B cell (primary cell): ENCODE measurements around the gene KCNJ5. TPM values are rescaled to one million over a fixed set of nuclear protein-coding genes. Genes with fewer than 3 reads are reported as not detected.

Experiments used
- ATAC-seq: fragments of 200-7000 bp; cut with Tn5 transposase; one replicate; pipeline ENCODE4 v1.10.0; 2021; ENCODE audit warnings: low read depth, mild to moderate bottlenecking, moderate number of reproducible peaks, moderate library complexity
- CTCF ChIA-PET: fragments of 350-600 bp; sonication (Branson Sonifier 250); formaldehyde crosslinking; loops from one replicate; lab custom pipeline; 2021; ENCODE audit warnings: antibody characterized with exemption, inconsistent platforms; lab: Charles Lee
- POLR2A ChIA-PET: fragments of 350-600 bp; sonication (Branson Sonifier 250); formaldehyde crosslinking; loops from one replicate; lab custom pipeline; 2021; ENCODE audit warnings: antibody characterized with exemption; lab: Charles Lee
- DNase-seq: peaks from one replicate; pipeline ENCODE4 v3.0.0; 2013
- H2AFZ ChIP-seq: 2 replicates; pipeline ENCODE4 v1.6.1; 2012; ENCODE audit warnings: mild to moderate bottlenecking, low read depth, low read length; ENCODE audit not compliant: insufficient read depth, poor library complexity, severe bottlenecking
- H3K27ac ChIP-seq, 2 donors: 1 replicate in 1 of 2; 2 replicates in 1 of 2; pipeline ENCODE4 v1.5.1; 2012 to 2013; ENCODE audit warnings: low read length in 2 of 2, mild to moderate bottlenecking in 2 of 2, moderate library complexity in 1 of 2
- H3K27me3 ChIP-seq, 4 experiments: fragments of 200-600 bp in 1 of 4; sonication (generic) in 1 of 4; replicated peaks in 1 of 4; 1 replicate in 2 of 4; 2 replicates in 2 of 4; pipeline versions ENCODE4 v1.6.1 to v1.7.0; 2013 to 2016; ENCODE audit warnings: low read length in 3 of 4, mild to moderate bottlenecking in 2 of 4, mixed read lengths in 1 of 4, moderate library complexity in 1 of 4; ENCODE audit not compliant: insufficient read depth in 4 of 4, control insufficient read depth in 3 of 4; ENCODE audit errors: control extremely low read depth in 1 of 4
- H3K36me3 ChIP-seq, 2 experiments: replicated peaks in 1 of 2; 1 replicate in 1 of 2; 2 replicates in 1 of 2; pipeline versions ENCODE4 v1.6.1 to v1.7.1; 2013; ENCODE audit warnings: low read length in 1 of 2; ENCODE audit not compliant: insufficient read depth in 2 of 2, control insufficient read depth in 1 of 2; ENCODE audit errors: control extremely low read depth in 1 of 2, extremely low read depth in 1 of 2
- H3K4me1 ChIP-seq, 2 donors: fragments of 200-600 bp in 1 of 2; sonication (generic) in 1 of 2; 1 replicate in 1 of 2; 2 replicates in 1 of 2; pipeline versions ENCODE4 v1.5.1 to v1.6.1; 2013 to 2017; ENCODE audit warnings: low read length in 2 of 2; ENCODE audit not compliant: control insufficient read depth in 2 of 2, insufficient read depth in 2 of 2
- H3K4me2 ChIP-seq: replicated peaks from 2 replicates; pipeline ENCODE3; 2012; ENCODE audit warnings: mild to moderate bottlenecking, low read depth, low read length; ENCODE audit not compliant: poor library complexity, severe bottlenecking
- H3K4me3 ChIP-seq, 5 experiments: fragments of 200-600 bp in 1 of 5; sonication (generic) in 1 of 5; 1 replicate in 3 of 5; 2 replicates in 2 of 5; pipeline versions ENCODE4 v1.5.1 to v1.7.0; 2011 to 2016; ENCODE audit warnings: low read length in 4 of 5, mild to moderate bottlenecking in 4 of 5, low read depth in 2 of 5, control low read depth in 1 of 5, moderate library complexity in 1 of 5; ENCODE audit not compliant: insufficient read depth in 1 of 5; ENCODE audit errors: control extremely low read depth in 1 of 5, extremely low read depth in 1 of 5
- H3K79me2 ChIP-seq: fragments of 200-600 bp; sonication (generic); one replicate; pipeline ENCODE4 v1.6.0; 2016; ENCODE audit warnings: low read length; ENCODE audit not compliant: control insufficient read depth, insufficient read depth
- H3K9ac ChIP-seq: fragments of 200-600 bp; sonication (generic); 2 replicates; pipeline ENCODE4 v1.6.1; 2017; ENCODE audit warnings: mild to moderate bottlenecking, low read length, moderate library complexity
- H3K9me3 ChIP-seq, 3 donors: one replicate each; pipeline versions ENCODE4 v1.6.1 to v1.7.1; 2013; ENCODE audit warnings: low read length in 2 of 3; ENCODE audit not compliant: control insufficient read depth in 2 of 3, insufficient read depth in 1 of 3; ENCODE audit errors: control extremely low read depth in 1 of 3
- H4K20me1 ChIP-seq: 2 replicates; pipeline ENCODE4 v1.6.0; 2012; ENCODE audit warnings: mild to moderate bottlenecking, low read length; ENCODE audit not compliant: insufficient read depth, control insufficient read depth, poor library complexity, severe bottlenecking
- H3K27ac Mint-ChIP-seq: one replicate; pipeline ENCODE4 v1.8.0; 2021; ENCODE audit warnings: mixed read lengths
- H3K27me3 Mint-ChIP-seq: one replicate; pipeline ENCODE4 v1.8.0; 2021; ENCODE audit warnings: mixed read lengths
- H3K4me1 Mint-ChIP-seq: one replicate; pipeline ENCODE4 v1.8.0; 2021; ENCODE audit warnings: mixed read lengths
- H3K4me3 Mint-ChIP-seq: one replicate; pipeline ENCODE4 v1.8.0; 2021; ENCODE audit warnings: mixed read lengths
- H3K9me3 Mint-ChIP-seq: one replicate; pipeline ENCODE4 v1.8.0; 2022; ENCODE audit warnings: mixed read lengths; ENCODE audit not compliant: insufficient read depth
- CTCF ChIP-seq: fragments of 200-600 bp; IDR thresholded peaks from one replicate; pipeline ENCODE4 v1.8.0; 2022; ENCODE audit warnings: antibody characterized with exemption, mild to moderate bottlenecking
- EZH2 ChIP-seq: IDR thresholded peaks from 2 replicates; pipeline ENCODE4 v1.6.1; 2012; ENCODE audit warnings: borderline replicate concordance, low read depth, mild to moderate bottlenecking, moderate library complexity, low read length; ENCODE audit not compliant: insufficient read depth, poor library complexity, severe bottlenecking
- WGBS: methylation state at CpG from one replicate; pipeline ENCODE4 v1.1.5; 2013; ENCODE audit warnings: missing lambda C conversion rate; ENCODE audit not compliant: insufficient coverage; 5-methylcytosine and 5-hydroxymethylcytosine counted together
- intact Hi-C: fragments of 100-400 bp; cut with micrococcal nuclease; formaldehyde crosslinking; loops from one replicate; pipeline ENCODE4 v1.10.0; 2022
- polyA plus RNA-seq: library from polyadenylated mRNA; depleted of rRNA; stranded (reverse); fragments of >200 nt; gene quantifications from 2 replicates; pipeline ENCODE4 v1.2.3, GENCODE V29; 2012
- total RNA-seq, 2 donors: library from RNA; stranded (reverse); fragments of 120-200 nt in 1 of 2; gene quantifications; 1 replicate in 1 of 2; 2 replicates in 1 of 2; pipeline versions ENCODE4 v1.2.3 to v1.2.4, GENCODE V29; 2013 to 2022

The KCNJ5 gene
- total and polyA plus RNA-seq, 2 donors (not counting 1 experiment from before 2014, with no cell fraction given) = 0.01 TPM; not detected in 1

DNA sequence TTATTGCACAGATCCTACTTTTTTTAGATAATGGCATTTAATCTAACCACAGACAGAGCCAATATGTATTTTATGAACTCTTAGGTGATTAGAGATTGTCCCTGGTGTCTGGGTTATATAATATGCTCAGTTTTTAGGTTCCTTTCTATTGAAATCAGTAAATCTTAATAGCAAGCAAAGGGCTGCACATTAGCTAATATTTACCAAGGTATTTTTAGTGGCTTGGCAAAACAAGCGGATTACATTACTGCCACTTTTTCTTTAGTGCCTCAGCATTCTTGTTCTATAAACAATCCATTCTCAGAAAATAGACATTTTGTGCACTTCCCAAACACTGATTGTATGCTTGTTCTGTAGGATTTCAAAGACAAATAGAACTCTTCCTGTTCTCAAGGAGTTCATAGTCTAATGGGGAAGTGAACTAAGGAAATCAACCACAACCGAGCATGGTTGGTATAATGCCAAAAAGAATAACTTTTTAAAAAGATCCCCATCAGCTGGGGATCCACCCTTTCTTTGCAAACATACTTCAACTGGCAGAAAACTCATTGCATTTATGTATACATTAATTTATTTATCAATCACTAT, 47.9 kb upstream of the KCNJ5 start:
- Histone ChIP-seq H3K4me2 (peak overlapping the region; percentile 61), H3K9ac (peak overlapping the region; percentile 3), H3K4me3 (peak overlapping the region in 1 of 5 experiments; percentile 29), H3K27me3 (no peaks in the 10 kb centered on the region), H2AFZ (no peak overlapping the region), H3K27ac (peak overlapping the region; percentile 94 to 95), H3K4me1 (peaks cover 90 to 93% of the 10 kb centered on the region in 2 donors), H3K79me2 (peaks cover 6% of the 10 kb centered on the region), H3K9me3 (no peaks in the 10 kb centered on the region), H4K20me1 (no peaks in the 10 kb centered on the region), H3K36me3 (no peaks in the 10 kb centered on the region)
- DNase-seq = peak; percentile 37
- Mint-ChIP-seq H3K4me3 (peak overlapping the region; percentile 53), H3K4me1 (peaks cover 87% of the 10 kb centered on the region), H3K27ac (peak overlapping the region; percentile 95), H3K9me3 (peaks cover 5% of the 10 kb centered on the region), H3K27me3 (no peaks in the 10 kb centered on the region)
- TF ChIP-seq EZH2 (no peak), CTCF (no peak)
- no CpG with 5 or more reads among the region's 2 CpGs for WGBS
- ChIA-PET POLR2A (no interaction called here), CTCF (interaction anchor here (1.1 to 26.5 kb wide), 6 partner anchors 8 to 212 kb away, joined by 5 to 417 read pairs (median 14); no protein-coding TSS in a partner anchor)
- no peak for ATAC-seq
- intact Hi-C loops = loop anchor here (5.0 to 10.0 kb wide), 2 partner anchors 148 to 291 kb away; partner anchors contain the start of gene FLI1

DNA sequence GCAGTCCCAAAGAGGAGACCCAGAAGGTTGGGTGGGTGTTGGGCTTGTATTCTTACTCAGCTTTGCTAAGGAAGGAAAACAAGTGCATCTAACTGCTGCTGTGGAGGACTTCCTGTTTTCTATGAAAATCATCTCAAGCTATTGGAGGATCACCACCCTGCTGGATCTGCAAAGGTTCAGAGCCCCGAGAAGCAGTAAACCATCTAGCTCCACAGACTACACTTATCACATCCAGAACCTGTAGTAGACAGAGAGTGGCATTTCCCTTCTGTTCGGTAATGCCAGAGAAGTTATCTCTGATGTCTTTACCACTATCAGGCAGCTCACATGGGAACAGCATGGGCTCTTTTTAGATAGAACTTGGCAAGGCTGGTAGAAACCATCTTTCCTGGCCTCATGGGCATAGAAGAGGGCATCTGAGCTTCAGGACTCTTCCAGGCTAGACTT, 45.8 kb upstream of the KCNJ5 start:
- TF ChIP-seq CTCF (no peak), EZH2 (no peak)
- peaks cover 5% of the 10 kb centered on the region for H3K9me3 Mint-ChIP-seq
- Histone ChIP-seq H3K4me3 (peak overlapping the region in 1 of 5 experiments; percentile 28), H3K4me2 (peak overlapping the region; percentile 61), H3K9me3 (no peaks in the 10 kb centered on the region), H3K4me1 (peaks cover 75 to 89% of the 10 kb centered on the region in 2 donors), H4K20me1 (no peaks in the 10 kb centered on the region), H3K9ac (peak overlapping the region; percentile 34), H3K27ac (peak overlapping the region; percentile 81 to 95), H3K27me3 (no peaks in the 10 kb centered on the region), H3K36me3 (no peaks in the 10 kb centered on the region), H2AFZ (peak overlapping the region; percentile 19), H3K79me2 (no peaks in the 10 kb centered on the region)
- H3K4me1 Mint-ChIP-seq = peaks cover 79% of the 10 kb centered on the region
- H3K27me3 Mint-ChIP-seq = no peaks in the 10 kb centered on the region
- ChIA-PET CTCF (interaction anchor here (0.6 to 26.5 kb wide), 20 partner anchors 9 to 688 kb away, joined by 3 to 417 read pairs (median 6); no protein-coding TSS in a partner anchor), POLR2A (interaction anchor here (0.7 to 1.1 kb wide), 3 partner anchors 9 to 236 kb away, joined by 3 to 4 read pairs (median 4); no protein-coding TSS in a partner anchor)
- 14% methylated on average over 2 of the region's 2 CpGs for WGBS
- DNase-seq (peak; percentile 68), ATAC-seq (peak; percentile 34)
- peak overlapping the region; percentile 97 for H3K27ac Mint-ChIP-seq
- peak overlapping the region; percentile 74 for H3K4me3 Mint-ChIP-seq
- intact Hi-C loops = loop anchor here (2.0 to 10.0 kb wide), 5 partner anchors 13 to 213 kb away; partner anchors contain the start of gene FLI1
